Measurements from ENCODE around the gene CCDC33.

The CCDC33 gene

GRCh38 chr15:74235962-74236361 is at the start of gene CCDC33:
CCDC33 (plus strand) TSS chr15:74236326; CDS start chr15:74236720, 394 bp downstream.
- DNase-seq (ENCODE audit: low read depth): no peak

DNA sequence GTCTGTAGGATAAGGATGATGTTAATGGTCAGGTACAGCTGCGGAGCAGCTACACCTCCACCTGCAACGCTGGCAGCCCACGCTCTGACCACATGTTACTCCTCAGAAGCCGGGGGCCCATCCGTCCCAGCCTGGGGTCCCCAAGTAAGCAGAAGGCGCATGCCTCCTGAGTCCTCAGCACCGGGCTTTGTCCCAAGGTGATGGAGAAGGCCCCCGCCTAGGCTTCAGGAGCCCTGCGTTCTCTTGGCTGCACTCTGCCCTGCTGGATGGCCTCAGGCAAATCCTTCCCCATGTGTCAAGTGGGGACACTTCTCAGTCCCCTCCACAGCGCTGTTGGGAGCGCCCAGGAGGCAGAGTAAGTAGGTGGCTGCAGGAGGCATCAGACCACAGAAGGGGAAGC is 47.9 kb upstream of the CCDC33 start:
- DNase-seq (ENCODE audit: low read depth): no peak

DNA sequence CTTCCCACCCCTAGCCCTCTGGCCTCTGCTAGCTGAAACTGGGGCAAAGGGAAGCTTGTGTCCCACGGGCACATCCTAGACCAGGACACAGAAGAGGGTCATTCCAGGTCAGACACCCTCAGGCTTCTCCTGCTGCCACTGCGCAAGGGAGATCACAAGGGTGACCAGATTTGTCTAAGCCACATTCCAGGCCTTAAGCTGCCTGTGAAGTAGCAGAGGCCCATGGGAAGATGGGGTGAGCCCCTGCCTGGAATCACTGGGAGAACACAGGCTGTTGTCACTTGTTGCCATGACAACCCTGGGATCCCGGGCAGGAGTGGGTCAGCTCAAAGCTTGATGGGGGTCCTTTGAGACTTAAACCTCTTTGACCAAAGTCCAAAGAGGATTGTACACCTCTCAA is 44.3 kb upstream of the CCDC33 start:
- no peak for DNase-seq (ENCODE audit: low read depth)

- no peak for DNase-seq (ENCODE audit: low read depth)
These were observed 43.4 kb upstream of the CCDC33 start for GRCh38 chr15:74192751-74193150.

- DNase-seq (ENCODE audit: low read depth): no peak
These were observed 42.8 kb upstream of the CCDC33 start for GRCh38 chr15:74193299-74193718.

DNA sequence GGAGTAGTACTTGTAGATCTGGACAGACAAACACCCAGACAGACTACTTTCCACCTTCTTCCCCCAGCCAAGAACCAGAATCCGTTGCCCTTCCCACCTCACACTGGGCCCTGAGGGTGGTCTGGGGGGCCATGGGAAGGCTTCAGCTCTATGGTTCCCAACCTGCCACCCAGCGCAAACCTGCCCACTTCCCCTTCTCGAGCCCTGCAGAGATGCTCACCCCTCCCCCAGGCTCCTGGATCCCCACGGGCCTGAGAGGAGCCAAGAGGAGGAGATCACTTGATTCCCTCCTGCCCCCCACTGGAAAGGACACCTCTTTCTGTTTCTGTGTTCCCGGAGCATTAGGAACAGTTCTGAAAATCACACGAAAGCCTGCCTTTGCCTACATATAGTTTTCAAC is 42.2 kb upstream of the CCDC33 start:
- no peak for DNase-seq (ENCODE audit: low read depth)

- DNase-seq (ENCODE audit: low read depth): no peak
These were observed 41.3 kb upstream of the CCDC33 start for GRCh38 chr15:74194572-74195559.

DNA sequence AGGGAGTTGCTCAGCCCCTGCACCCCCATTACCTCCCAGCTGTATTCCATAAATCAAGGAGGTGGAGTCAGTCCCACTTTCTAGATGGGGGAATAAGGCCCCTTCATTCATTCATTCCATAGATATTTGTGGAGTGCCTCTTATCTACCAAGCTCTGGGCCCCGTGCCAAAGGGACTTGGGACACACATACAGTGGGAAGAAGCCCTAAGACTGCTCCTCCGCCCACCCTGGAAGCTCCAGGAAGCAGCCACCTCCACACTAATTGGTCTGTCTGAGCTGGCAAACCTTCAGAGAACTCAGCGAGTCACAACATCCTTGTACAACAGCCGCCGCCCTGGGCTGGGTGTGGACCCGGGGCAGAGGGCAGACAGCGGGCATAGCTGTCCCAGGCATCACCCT is 40.0 kb upstream of the CCDC33 start:
- DNase-seq (ENCODE audit: low read depth): no peak

GRCh38 chr15:74197176-74197965 is 38.8 kb upstream of the CCDC33 start:
- no peak for DNase-seq (ENCODE audit: low read depth)

- DNase-seq (ENCODE audit: low read depth): no peak
These were observed 36.9 kb upstream of the CCDC33 start for GRCh38 chr15:74199297-74199652.

GRCh38 chr15:74200412-74200815 is 35.7 kb upstream of the CCDC33 start:
- no peak for DNase-seq (ENCODE audit: low read depth)

- no peak for DNase-seq (ENCODE audit: low read depth)
These were observed 35.2 kb upstream of the CCDC33 start for GRCh38 chr15:74200871-74201419.

- no peak for DNase-seq (ENCODE audit: low read depth)
These were observed 34.3 kb upstream of the CCDC33 start for GRCh38 chr15:74201710-74202420.

- no peak for DNase-seq (ENCODE audit: low read depth)
These were observed 33.4 kb upstream of the CCDC33 start, which contains the start of gene STRA6 for GRCh38 chr15:74202452-74203401. STRA6 (minus strand) TSS chr15:74202787; CDS start chr15:74202267, 520 bp downstream.

DNA sequence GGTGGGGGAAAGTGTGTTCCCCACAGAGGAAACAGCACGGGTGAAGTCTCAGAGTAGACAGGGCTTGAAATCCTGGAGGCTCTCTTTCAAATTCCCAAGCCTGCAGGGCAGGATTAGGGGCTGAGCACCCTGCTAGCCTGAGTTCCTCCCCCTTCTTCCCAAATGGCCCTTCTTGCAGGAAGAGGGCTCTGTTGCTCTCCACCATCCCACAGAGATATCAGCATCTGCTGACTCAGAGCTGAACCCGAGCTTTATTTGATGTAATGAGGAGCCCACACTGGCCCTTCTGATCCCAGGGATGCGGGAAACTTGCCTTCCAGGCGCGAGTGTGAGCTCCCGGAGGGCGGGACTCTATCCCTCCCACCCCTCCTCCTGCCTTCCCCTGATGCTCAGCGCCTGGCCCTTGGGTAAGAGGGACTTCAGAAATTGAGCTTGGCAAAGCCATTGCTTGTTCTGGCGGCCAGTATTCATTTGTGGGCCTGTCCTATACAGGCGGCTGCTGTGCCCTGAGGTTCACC is 32.2 kb upstream of the CCDC33 start:
- DNase-seq (ENCODE audit: low read depth): no peak

- no peak for DNase-seq (ENCODE audit: low read depth)
These were observed 30.6 kb upstream of the CCDC33 start for GRCh38 chr15:74205582-74205947.

DNA sequence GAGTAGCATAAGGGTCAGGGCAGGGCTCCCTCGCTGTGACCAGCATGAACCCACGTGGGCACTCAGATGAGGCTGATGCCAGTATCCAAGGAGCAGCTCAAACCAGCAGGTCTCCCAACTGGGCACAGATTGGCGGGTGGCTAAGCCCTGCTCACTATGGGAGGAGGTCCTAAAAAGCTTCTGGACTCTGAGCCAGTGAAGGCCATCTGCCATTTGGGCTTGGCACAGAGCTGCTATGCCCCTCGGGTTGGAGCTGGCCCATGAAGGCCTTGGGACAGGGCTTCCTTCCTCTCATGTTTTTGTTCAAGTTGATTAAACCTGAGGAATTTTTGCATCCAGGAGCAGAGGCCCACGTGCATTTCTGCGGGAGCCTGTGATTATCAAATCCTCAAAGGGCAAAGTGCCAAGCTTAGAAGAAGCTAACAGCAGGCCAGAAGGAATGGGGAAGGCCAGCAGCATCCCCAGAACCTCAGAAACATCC is 29.3 kb upstream of the CCDC33 start:
- no peak for DNase-seq (ENCODE audit: low read depth)

GRCh38 chr15:74207652-74208440 is 28.3 kb upstream of the CCDC33 start:
- DNase-seq (ENCODE audit: low read depth): no peak

DNA sequence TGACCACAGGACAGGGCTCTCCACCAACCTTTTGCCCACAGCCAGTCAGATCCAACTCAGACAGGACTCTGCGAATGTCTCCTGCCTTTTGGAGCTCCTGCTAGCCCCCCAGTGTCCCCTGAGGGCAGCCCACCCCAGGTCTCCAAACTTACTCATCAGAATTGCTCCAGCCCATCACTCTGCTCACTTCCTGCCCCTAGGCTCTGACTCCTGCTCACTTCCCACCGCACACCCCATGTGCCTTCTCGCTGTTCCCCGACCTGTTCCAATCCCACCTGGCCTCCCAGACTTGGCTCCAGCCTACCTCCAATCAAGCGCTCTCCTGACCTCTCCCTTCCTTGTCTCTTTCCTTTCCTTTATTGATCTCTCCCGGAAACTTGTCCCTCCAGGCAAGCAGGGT is 27.6 kb upstream of the CCDC33 start:
- DNase-seq (ENCODE audit: low read depth): no peak

Measured in stimulated activated CD8-positive, alpha-beta memory T cell treated with anti-CD3 and anti-CD28 coated beads, Interleukin-15, amount 100 ng/mL, for 24 hours (primary cell).